Measurements from ENCODE around the gene PDCD6IP. TPM values are rescaled to one million over a fixed set of nuclear protein-coding genes. Genes with fewer than 3 reads are reported as not detected.

The PDCD6IP gene
- total RNA-seq, 1 experiment from 2014 or later: 266 TPM

DNA sequence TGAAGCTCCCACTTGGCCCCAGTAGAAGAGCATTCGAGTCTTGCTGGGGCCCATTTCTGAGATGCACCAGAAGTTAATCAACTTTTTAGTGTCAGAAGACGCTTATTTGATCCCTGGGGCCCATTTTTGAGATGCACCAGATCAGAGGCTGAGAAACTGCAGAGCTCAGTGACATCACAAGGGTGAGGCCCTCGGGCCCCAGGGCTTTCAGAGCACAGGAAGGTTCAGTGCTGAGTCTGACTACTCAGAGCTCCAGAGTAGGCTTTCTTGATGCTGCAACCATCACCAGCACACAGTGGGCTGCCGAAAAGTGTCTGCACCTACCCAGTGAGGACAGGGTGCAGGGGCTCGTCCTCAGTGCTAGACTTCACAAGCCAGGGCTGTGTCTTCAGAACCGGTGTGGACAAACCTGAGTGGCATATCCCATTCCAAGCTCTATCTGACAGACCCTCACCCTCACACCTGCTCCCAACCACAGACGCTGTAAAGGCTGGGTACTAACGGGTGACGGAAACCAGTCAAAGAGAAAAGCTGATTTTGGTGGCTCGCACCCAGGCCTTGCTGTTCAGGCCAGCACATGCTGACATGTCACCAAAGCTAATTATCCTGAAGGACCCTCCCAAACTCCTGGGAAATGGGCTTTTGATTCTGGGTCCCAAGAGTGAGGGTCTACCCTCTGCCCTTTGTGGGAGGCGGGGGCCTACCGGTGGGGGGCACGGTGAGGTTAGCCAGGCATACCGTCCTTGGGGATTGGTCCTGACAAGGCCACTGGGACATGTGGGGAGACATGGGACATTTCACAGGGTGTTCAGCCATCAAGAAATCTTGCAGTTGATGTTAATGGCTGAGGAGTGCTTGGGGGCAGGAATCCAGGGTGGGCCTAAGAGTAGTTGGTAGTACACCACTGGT is 83.0 kb downstream of the PDCD6IP start:
- no peak overlapping the region for H3K27ac ChIP-seq (ENCODE audit: low read length)
- no peaks in the 10 kb centered on the region for H3K27me3 ChIP-seq (ENCODE audit: low read length)
- H3K9me2 ChIP-seq (replicated peaks; ENCODE audit: low read length): no peaks in the 10 kb centered on the region
- H3K9ac ChIP-seq (ENCODE audit: low read length): no peak overlapping the region
- no peaks in the 10 kb centered on the region for H3K36me3 ChIP-seq (ENCODE audit: low read depth, low read length)
- no peaks in the 10 kb centered on the region for H4K20me1 ChIP-seq (ENCODE audit: low read length)
- no peaks in the 10 kb centered on the region for H3K79me2 ChIP-seq (ENCODE audit: low read length)
- no peaks in the 10 kb centered on the region for H3F3A ChIP-seq (ENCODE audit: low read length, unreplicated experiment)
- DNase-seq (no peak), ATAC-seq (no peak)
- POLR2A ChIA-PET (ENCODE audit: unreplicated experiment): no interaction called here
- no peak overlapping the region for H2AFZ ChIP-seq (ENCODE audit: low read length)
- H3K9me3 ChIP-seq (ENCODE audit: low read length): no peaks in the 10 kb centered on the region
- intact Hi-C loops (cut with micrococcal nuclease): loop anchor here (2.0 to 5.0 kb wide), 3 partner anchors 101 to 1776 kb away; no protein-coding TSS in a partner anchor
- TF ChIP-seq EZH2 (IDR thresholded peaks at IDR 0.05; ENCODE audit: low read length, unreplicated experiment) (no peak), EZH2phosphoT487 (IDR thresholded peaks at IDR 0.05; ENCODE audit: borderline replicate concordance, low read length) (no peak)
- TF ChIP-seq, protein P1, sequence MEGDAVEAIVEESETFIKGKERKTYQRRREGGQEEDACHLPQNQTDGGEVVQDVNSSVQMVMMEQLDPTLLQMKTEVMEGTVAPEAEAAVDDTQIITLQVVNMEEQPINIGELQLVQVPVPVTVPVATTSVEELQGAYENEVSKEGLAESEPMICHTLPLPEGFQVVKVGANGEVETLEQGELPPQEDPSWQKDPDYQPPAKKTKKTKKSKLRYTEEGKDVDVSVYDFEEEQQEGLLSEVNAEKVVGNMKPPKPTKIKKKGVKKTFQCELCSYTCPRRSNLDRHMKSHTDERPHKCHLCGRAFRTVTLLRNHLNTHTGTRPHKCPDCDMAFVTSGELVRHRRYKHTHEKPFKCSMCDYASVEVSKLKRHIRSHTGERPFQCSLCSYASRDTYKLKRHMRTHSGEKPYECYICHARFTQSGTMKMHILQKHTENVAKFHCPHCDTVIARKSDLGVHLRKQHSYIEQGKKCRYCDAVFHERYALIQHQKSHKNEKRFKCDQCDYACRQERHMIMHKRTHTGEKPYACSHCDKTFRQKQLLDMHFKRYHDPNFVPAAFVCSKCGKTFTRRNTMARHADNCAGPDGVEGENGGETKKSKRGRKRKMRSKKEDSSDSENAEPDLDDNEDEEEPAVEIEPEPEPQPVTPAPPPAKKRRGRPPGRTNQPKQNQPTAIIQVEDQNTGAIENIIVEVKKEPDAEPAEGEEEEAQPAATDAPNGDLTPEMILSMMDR (conservative IDR thresholded peaks at IDR 0.05; ENCODE audit: low read depth, low read length): no peak
- no TSS peak for BruUV-seq (replicated peaks)
- no peak overlapping the region for H3K4me3 ChIP-seq (ENCODE audit: low read length)
- H3K4me2 ChIP-seq (ENCODE audit: low read length): no peak overlapping the region
- CTCF ChIA-PET: no interaction called here
- no peaks in the 10 kb centered on the region for H3K4me1 ChIP-seq (ENCODE audit: insufficient read depth, low read length)

DNA sequence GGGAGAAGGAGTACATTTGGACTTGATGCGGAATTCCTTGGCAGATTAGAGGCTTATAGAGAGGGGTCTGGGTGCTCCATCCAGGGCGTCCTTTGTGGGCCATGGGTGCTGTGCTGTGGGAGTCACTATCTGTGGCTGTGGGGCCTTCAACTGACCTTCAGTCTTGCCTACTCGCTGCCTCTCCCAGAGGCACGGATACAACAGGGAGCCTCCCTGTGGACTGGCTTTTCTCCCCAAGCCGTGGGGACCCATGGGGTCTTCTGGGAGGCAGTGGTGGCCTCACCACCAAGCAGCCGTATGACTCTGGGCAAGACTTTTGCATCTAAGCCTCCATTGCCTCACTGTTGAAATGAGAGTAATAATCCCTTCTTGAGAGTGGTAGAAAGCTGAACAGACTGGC is 83.9 kb downstream of the PDCD6IP start:
- no peaks in the 10 kb centered on the region for H4K20me1 ChIP-seq (ENCODE audit: low read length)
- H3K4me1 ChIP-seq (ENCODE audit: insufficient read depth, low read length): no peaks in the 10 kb centered on the region
- no TSS peak for BruUV-seq (replicated peaks)
- ATAC-seq (no peak), DNase-seq (no peak)
- ChIA-PET CTCF (interaction anchor here (0.8 to 2.0 kb wide), 2 partner anchors 98 to 802 kb away, joined by 5 to 16 read pairs; no protein-coding TSS in a partner anchor), POLR2A (ENCODE audit: unreplicated experiment) (no interaction called here)
- intact Hi-C loops (cut with micrococcal nuclease): loop anchor here (2.0 to 5.0 kb wide), 3 partner anchors 100 to 1775 kb away; no protein-coding TSS in a partner anchor
- H2AFZ ChIP-seq (ENCODE audit: low read length): no peak overlapping the region
- H3K9me3 ChIP-seq (ENCODE audit: low read length): no peaks in the 10 kb centered on the region
- H3K9ac ChIP-seq (ENCODE audit: low read length): no peak overlapping the region
- no peaks in the 10 kb centered on the region for H3K79me2 ChIP-seq (ENCODE audit: low read length)
- TF ChIP-seq EZH2phosphoT487 (IDR thresholded peaks at IDR 0.05; ENCODE audit: borderline replicate concordance, low read length) (no peak), EZH2 (IDR thresholded peaks at IDR 0.05; ENCODE audit: low read length, unreplicated experiment) (no peak)
- TF ChIP-seq, protein P1 (conservative IDR thresholded peaks at IDR 0.05; ENCODE audit: low read depth, low read length): no peak
- H3K27ac ChIP-seq (ENCODE audit: low read length): no peak overlapping the region
- no peak overlapping the region for H3K4me2 ChIP-seq (ENCODE audit: low read length)
- H3K4me3 ChIP-seq (ENCODE audit: low read length): no peak overlapping the region
- no peaks in the 10 kb centered on the region for H3K27me3 ChIP-seq (ENCODE audit: low read length)
- no peaks in the 10 kb centered on the region for H3K36me3 ChIP-seq (ENCODE audit: low read depth, low read length)
- H3K9me2 ChIP-seq (replicated peaks; ENCODE audit: low read length): no peaks in the 10 kb centered on the region
- H3F3A ChIP-seq (ENCODE audit: low read length, unreplicated experiment): no peaks in the 10 kb centered on the region
